ENCODE results near the gene UQCRC2. TPM values are rescaled to one million over a fixed set of nuclear protein-coding genes. Genes with fewer than 3 reads are reported as not detected.

UQCRC2 gene
- total and polyA plus RNA-seq, 2 donors (not counting 3 experiments of a cell fraction or from before 2014, with no cell fraction given), result 132 to 189 TPM

GRCh38 chr16:21973945-21974344 lies 20.8 kb downstream of the UQCRC2 start:
- TF ChIP-seq JUN (IDR thresholded peaks at IDR 0.05; ENCODE audit: borderline replicate concordance, insufficient read depth, insufficient read length, low read depth) (no peak), POLR2AphosphoS5 (IDR thresholded peaks at IDR 0.05; ENCODE audit: insufficient read depth, low read depth, low read length) (no peak)
- no peaks in the 10 kb centered on the region for H3K9me3 ChIP-seq (replicated peaks; ENCODE audit: control insufficient read depth, insufficient read depth, low read length)
- BruUV-seq (replicated peaks), result no TSS peak
- H3K27ac ChIP-seq (ENCODE audit: insufficient read depth, low read depth, low read length), result no peak overlapping the region
- H3K36me3 ChIP-seq (ENCODE audit: control insufficient read depth in 2 of 2, extremely low read depth in 1 of 2, insufficient read depth in 2 of 2, low read length in 2 of 2), result peaks cover 30 to 34% of the 10 kb centered on the region in 2 experiments
- dilution Hi-C loops (cut with MboI; ENCODE audit: extremely low pct_ligation_motif_present, low sequenced_read_pairs) (no loop called here), intact Hi-C loops (cut with micrococcal nuclease) (no loop called here)
- H3K4me2 ChIP-seq (ENCODE audit: insufficient read depth, low read length), result no peak overlapping the region
- H3K4me1 ChIP-seq (ENCODE audit: control insufficient read depth, extremely low read depth, insufficient read depth, low read length), result no peaks in the 10 kb centered on the region
- FAIRE-seq, result no peak
- H2AFZ ChIP-seq (ENCODE audit: low read depth, low read length), result no peak overlapping the region
- no peak for DNase-seq (ENCODE audit: low read depth, low spot score)
- H3K79me2 ChIP-seq (ENCODE audit: control insufficient read depth, insufficient read depth, low read length), result no peaks in the 10 kb centered on the region
- POLR2A ChIA-PET, result interaction anchor here (1.0 kb wide), 1 partner anchor 21 kb away, joined by 3 read pairs; the partner anchor contains the start of gene UQCRC2
- no peaks in the 10 kb centered on the region for H4K20me1 ChIP-seq (replicated peaks; ENCODE audit: control insufficient read depth, extremely low read depth, insufficient read depth, low read length)
- H3K9ac ChIP-seq (replicated peaks; ENCODE audit: extremely low read depth, insufficient read depth, low read length), result no peak overlapping the region
- no peaks in the 10 kb centered on the region for H3K9me1 ChIP-seq (replicated peaks; ENCODE audit: control insufficient read depth, extremely low read depth, insufficient read depth, low read length)
- CTCF ChIA-PET, result interaction anchor here (1.3 kb wide), 2 partner anchors 104 to 168 kb away, joined by 3 to 7 read pairs; no protein-coding TSS in a partner anchor
- H3K27me3 ChIP-seq (ENCODE audit: control insufficient read depth in 2 of 2, insufficient read depth in 2 of 2, low read length in 2 of 2), result no peaks in the 10 kb centered on the region
- no peak overlapping the region for H3K4me3 ChIP-seq (replicated peaks in 1 of 3; ENCODE audit: insufficient read depth in 1 of 3, low read depth in 1 of 3, low read length in 3 of 3)

GRCh38 chr16:21980032-21980431 lies 26.9 kb downstream of the UQCRC2 start:
- BruUV-seq (replicated peaks), result no TSS peak
- H3K4me3 ChIP-seq (replicated peaks in 1 of 3; ENCODE audit: insufficient read depth in 1 of 3, low read depth in 1 of 3, low read length in 3 of 3), result no peak overlapping the region
- no peak for FAIRE-seq
- no peak overlapping the region for H3K9ac ChIP-seq (replicated peaks; ENCODE audit: extremely low read depth, insufficient read depth, low read length)
- no peak for DNase-seq (ENCODE audit: low read depth, low spot score)
- no peak overlapping the region for H2AFZ ChIP-seq (ENCODE audit: low read depth, low read length)
- no peaks in the 10 kb centered on the region for H3K9me1 ChIP-seq (replicated peaks; ENCODE audit: control insufficient read depth, extremely low read depth, insufficient read depth, low read length)
- intact Hi-C loops (cut with micrococcal nuclease), result no loop called here
- no peak overlapping the region for H3K27ac ChIP-seq (ENCODE audit: insufficient read depth, low read depth, low read length)
- POLR2A ChIA-PET, result no interaction called here
- no peak for TF ChIP-seq EZH2 (IDR thresholded peaks at IDR 0.05; ENCODE audit: borderline replicate concordance, low read depth, low read length, severe bottlenecking)
- TF ChIP-seq GATA2 (IDR thresholded peaks at IDR 0.05; ENCODE audit: insufficient read depth, insufficient read length, low read depth, low read length), result no peak
- TF ChIP-seq FOS (IDR thresholded peaks at IDR 0.05; ENCODE audit: borderline replicate concordance, insufficient read depth, low read length), result no peak
- no peak for TF ChIP-seq POLR2AphosphoS5 (IDR thresholded peaks at IDR 0.05; ENCODE audit: insufficient read depth, low read depth, low read length)
- no peaks in the 10 kb centered on the region for H3K4me1 ChIP-seq (ENCODE audit: control insufficient read depth, extremely low read depth, insufficient read depth, low read length)
- H3K4me2 ChIP-seq (ENCODE audit: insufficient read depth, low read length), result no peak overlapping the region
- dilution Hi-C loops (cut with MboI; ENCODE audit: extremely low pct_ligation_motif_present, low sequenced_read_pairs), result no loop called here
- CTCF ChIA-PET, result interaction anchor here (1.0 to 2.6 kb wide), 3 partner anchors 98 to 208 kb away, joined by 5 to 9 read pairs (median 9); no protein-coding TSS in a partner anchor
- H3K36me3 ChIP-seq (ENCODE audit: control insufficient read depth in 2 of 2, extremely low read depth in 1 of 2, insufficient read depth in 2 of 2, low read length in 2 of 2), result peaks cover 30 to 32% of the 10 kb centered on the region in 2 experiments
- H3K9me3 ChIP-seq (replicated peaks; ENCODE audit: control insufficient read depth, insufficient read depth, low read length), result no peaks in the 10 kb centered on the region
- H3K27me3 ChIP-seq (ENCODE audit: control insufficient read depth in 2 of 2, insufficient read depth in 2 of 2, low read length in 2 of 2), result no peaks in the 10 kb centered on the region
- no peaks in the 10 kb centered on the region for H4K20me1 ChIP-seq (replicated peaks; ENCODE audit: control insufficient read depth, extremely low read depth, insufficient read depth, low read length)
- H3K79me2 ChIP-seq (ENCODE audit: control insufficient read depth, insufficient read depth, low read length), result no peaks in the 10 kb centered on the region

Measured in endothelial cell of umbilical vein (primary cell).